ENCODE data around the gene MRPL21. TPM values are rescaled to one million over a fixed set of nuclear protein-coding genes. Genes with fewer than 3 reads are reported as not detected.

The MRPL21 gene
- total RNA-seq, 1 donor from 2014 or later: 43.2 TPM

Other genes starting within 250 kb of the MRPL21 start
- not detected for gene GAL, start 219.3 kb downstream of the MRPL21 start, total RNA-seq
- gene TESMIN, start 152.3 kb downstream of the MRPL21 start, total RNA-seq: 0.94 TPM
- gene CPT1A, start 61.9 kb downstream of the MRPL21 start, total RNA-seq: 5.5 TPM
- 8.1 TPM for gene IGHMBP2, start 59 bp upstream of the MRPL21 start, total RNA-seq
- gene MRGPRD, start 77.2 kb upstream of the MRPL21 start, total RNA-seq: not detected
- gene MRGPRF, start 109.4 kb upstream of the MRPL21 start, total RNA-seq: 2.3 TPM
- gene TPCN2, start 145.1 kb upstream of the MRPL21 start, total RNA-seq: 7.6 TPM

Data from occipital lobe (tissue), 1 donor.